A549 (cell line): ENCODE data around the gene QSOX1. TPM values are rescaled to one million over a fixed set of nuclear protein-coding genes. Genes with fewer than 3 reads are reported as not detected.

Experiments
- ATAC-seq, 2 experiments: fragments of 200-7000 bp in 1 of 2; fragments of >200 bp in 1 of 2; cut with Nextera tagmentation in 1 of 2; cut with Tn5 transposase in 1 of 2; 3 replicates each; pipeline versions ENCODE4 v1.8.0 to v1.9.1; 2018 to 2020; ENCODE audit warnings: mild to moderate bottlenecking in 1 of 2, moderate library complexity in 1 of 2
- CTCF ChIA-PET: fragments of 300-600 bp; sonication (Branson Sonifier 250); formaldehyde crosslinking; extraction: SDS; loops from one replicate; lab custom pipeline; 2021; ENCODE audit warnings: antibody characterized with exemption, inconsistent platforms; lab: Yijun Ruan, JAX
- POLR2A ChIA-PET: fragments of 350-600 bp; formaldehyde crosslinking; extraction: SDS; loops from one replicate; lab custom pipeline; 2021; ENCODE audit warnings: antibody characterized with exemption, inconsistent platforms; lab: Yijun Ruan, JAX
- DNase-seq, 2 experiments: peaks; one replicate each; pipeline versions ENCODE4 v3.0.0 to v3.0.0-alpha.2; 2011 to 2016; ENCODE audit warnings: low read depth in 1 of 2, low spot score in 1 of 2
- FAIRE-seq: peaks from 2 replicates; lab custom pipeline; 2011; peaks lifted over from hg19 to GRCh38; lab: Jason Lieb, UNC
- H3K27ac ChIP-seq, 2 experiments: fragments of >200 bp; sonication (Bioruptor Twin); formaldehyde crosslinking; 3 replicates each; pipeline ENCODE4 v1.5.1; 2016 to 2017
- H3K4me1 ChIP-seq: fragments of >200 bp; sonication (Bioruptor Twin); formaldehyde crosslinking; 3 replicates; pipeline ENCODE4 v1.6.1; 2016
- H3K4me2 ChIP-seq: fragments of >200 bp; sonication (Bioruptor Twin); formaldehyde crosslinking; 3 replicates; pipeline ENCODE4 v1.6.1; 2016
- H3K4me3 ChIP-seq: fragments of >200 bp; sonication (Bioruptor Twin); formaldehyde crosslinking; 3 replicates; pipeline ENCODE4 v1.5.1; 2016
- H3K9me3 ChIP-seq: fragments of >200 bp; sonication (Bioruptor Twin); formaldehyde crosslinking; 3 replicates; pipeline ENCODE4 v1.6.1; 2016
- ATOH8 ChIP-seq: fragments of 250-450 bp; sonication (Bioruptor Pico); IDR thresholded peaks from 2 replicates; pipeline ENCODE4 v1.5.0; 2020; ENCODE audit warnings: low read depth, mild to moderate bottlenecking, moderate library complexity
- BCL3 ChIP-seq: fragments of >200 bp; sonication (Bioruptor Twin); formaldehyde crosslinking; IDR thresholded peaks from 3 replicates; pipeline ENCODE4 v1.6.1; 2016
- BHLHE40 ChIP-seq: IDR thresholded peaks from 2 replicates; pipeline ENCODE4 v1.6.1; 2012; ENCODE audit warnings: low read depth, low read length, inconsistent platforms
- CBX8 ChIP-seq: fragments of 200-600 bp; sonication (generic); IDR thresholded peaks from 2 replicates; pipeline ENCODE4 v1.6.1; 2016
- EHF ChIP-seq: fragments of 250-450 bp; sonication (Bioruptor Pico); IDR thresholded peaks from 2 replicates; pipeline ENCODE4 v1.5.0; 2020; ENCODE audit warnings: mild to moderate bottlenecking
- EHMT2 ChIP-seq: fragments of 200-600 bp; sonication (generic); IDR thresholded peaks from 2 replicates; pipeline ENCODE4 v1.6.1; 2016; ENCODE audit warnings: antibody characterized with exemption, low read depth, mild to moderate bottlenecking, moderate library complexity
- ESRRA ChIP-seq: fragments of 150-350 bp; IDR thresholded peaks from 2 replicates; pipeline ENCODE4 v1.6.1; 2014; ENCODE audit warnings: mild to moderate bottlenecking, low read length, borderline replicate concordance
- GATA3 ChIP-seq: IDR thresholded peaks from 2 replicates; pipeline ENCODE4 v1.6.1; 2012; ENCODE audit warnings: borderline replicate concordance
- HEYL ChIP-seq: fragments of 250-450 bp; sonication (Bioruptor Pico); IDR thresholded peaks from 2 replicates; pipeline ENCODE4 v1.8.0; 2021; ENCODE audit warnings: mild to moderate bottlenecking, moderate library complexity
- HMGXB4 ChIP-seq: fragments of 250-450 bp; sonication (Bioruptor Pico); IDR thresholded peaks from 2 replicates; pipeline ENCODE4 v1.5.0; 2021; ENCODE audit warnings: mild to moderate bottlenecking, moderate library complexity, borderline replicate concordance
- HOXB13 ChIP-seq: fragments of 250-450 bp; sonication (Bioruptor Pico); IDR thresholded peaks from 2 replicates; pipeline ENCODE4 v1.5.0; 2020; ENCODE audit warnings: low read depth, mild to moderate bottlenecking, moderate library complexity
- JUN ChIP-seq, 2 experiments: fragments of >200 bp; sonication (Bioruptor Twin); formaldehyde crosslinking; IDR thresholded peaks; 2 replicates in 1 of 2; 3 replicates in 1 of 2; pipeline ENCODE4 v1.6.1; 2016 to 2017
- KDM1A ChIP-seq: fragments of 200-600 bp; sonication (generic); IDR thresholded peaks from 2 replicates; pipeline ENCODE4 v1.6.1; 2016; ENCODE audit warnings: low read depth, mild to moderate bottlenecking
- MAFK ChIP-seq: fragments of 450-650 bp; IDR thresholded peaks from 2 replicates; pipeline ENCODE4 v1.6.1; 2014; ENCODE audit not compliant: partially characterized antibody
- MAZ ChIP-seq: fragments of 150-350 bp; IDR thresholded peaks from 2 replicates; pipeline ENCODE4 v1.6.1; 2014; ENCODE audit warnings: antibody characterized with exemption, low read depth, low read length, borderline replicate concordance
- NPAS2 ChIP-seq: fragments of 250-450 bp; sonication (Bioruptor Pico); IDR thresholded peaks from 2 replicates; pipeline ENCODE4 v1.8.0; 2022; ENCODE audit warnings: mild to moderate bottlenecking, moderate library complexity, borderline replicate concordance
- POLR2AphosphoS2 ChIP-seq: conservative IDR thresholded peaks from 2 replicates; pipeline ENCODE4 v1.6.1; 2012; ENCODE audit warnings: low read length, improper control_type of control experiment, inconsistent platforms
- RARB ChIP-seq: fragments of 250-450 bp; sonication (Bioruptor Pico); IDR thresholded peaks from 2 replicates; pipeline ENCODE4 v1.8.0; 2021; ENCODE audit warnings: mild to moderate bottlenecking, moderate library complexity
- RCOR1 ChIP-seq: fragments of 150-350 bp; IDR thresholded peaks from 2 replicates; pipeline ENCODE4 v1.6.1; 2014; ENCODE audit warnings: antibody characterized with exemption, low read length, low read depth
- SREBF2 ChIP-seq: fragments of 450-650 bp; IDR thresholded peaks from 2 replicates; pipeline ENCODE4 v1.6.1; 2014; ENCODE audit warnings: mild to moderate bottlenecking, moderate library complexity
- TP53 ChIP-seq: fragments of 250-450 bp; sonication (Bioruptor Pico); IDR thresholded peaks from 2 replicates; pipeline ENCODE4 v1.5.0; 2021; ENCODE audit warnings: mild to moderate bottlenecking, moderate library complexity
- WGBS: methylation state at CpG from one replicate; pipeline ENCODE4 v1.1.6; 2017; ENCODE audit errors: missing lambda C conversion rate; 5-methylcytosine and 5-hydroxymethylcytosine counted together
- polyA plus RNA-seq, 4 experiments: library from polyadenylated mRNA; depleted of rRNA in 3 of 4; stranded (reverse); fragments of >200 nt; fragmentation: RNase III in 1 of 4; extraction: RNeasy Plus Mini Kit Qiagen cat#74134 plus additional on column Dnase treatment in 1 of 4; gene quantifications; 2 replicates in 3 of 4; 3 replicates in 1 of 4; pipeline ENCODE4 v1.2.3, GENCODE V29; 2011 to 2017

The QSOX1 gene
- polyA plus RNA-seq, 2 of the 4 experiments (the other 2 are of a cell fraction) = 43.8 to 60.2 TPM

- TF ChIP-seq BHLHE40 = no peak
- no peak for TF ChIP-seq MAFK
- no peak for TF ChIP-seq BCL3
- no peak for TF ChIP-seq EHMT2
- no peak for TF ChIP-seq HEYL (CRISPR knock-in tag)
- TF ChIP-seq ESRRA = no peak
- no peak for TF ChIP-seq KDM1A
- no peak for TF ChIP-seq NPAS2 (CRISPR knock-in tag)
- no peak for TF ChIP-seq MAZ
- no peak for TF ChIP-seq RCOR1
- TF ChIP-seq RARB (CRISPR knock-in tag) = no peak
- TF ChIP-seq GATA3 = no peak
- H3K4me2 ChIP-seq = no peak overlapping the region
- H3K4me3 ChIP-seq = no peak overlapping the region
- no peaks in the 10 kb centered on the region for H3K9me3 ChIP-seq
- no peak overlapping the region for H3K27ac ChIP-seq
- no peak for FAIRE-seq
- ChIA-PET POLR2A (no interaction called here), CTCF (interaction anchor here (1.0 to 2.9 kb wide), 5 partner anchors 9 to 73 kb away, joined by 3 to 10 read pairs (median 3); no protein-coding TSS in a partner anchor)
- 90% methylated on average over 4 of the region's 4 CpGs for WGBS
- ATAC-seq = no peak
- no peak for DNase-seq
- peaks cover 15% of the 10 kb centered on the region for H3K4me1 ChIP-seq
Measured at GRCh38 chr1:180114396-180114945, 40.2 kb upstream of the QSOX1 start.

- Histone ChIP-seq H3K27ac (peak overlapping the region; percentile 43 to 67; a peak in 5 of 6 replicates), H3K4me1 (peaks cover 15% of the 10 kb centered on the region), H3K4me2 (peak overlapping the region; percentile 41), H3K9me3 (no peaks in the 10 kb centered on the region), H3K4me3 (no peak overlapping the region)
- ChIA-PET CTCF (interaction anchor here (1.2 kb wide), 2 partner anchors 15 to 20 kb away, joined by 3 read pairs; no protein-coding TSS in a partner anchor), POLR2A (no interaction called here)
- ATAC-seq (peak; percentile 60 to 62; a peak in 5 of 6 replicates), DNase-seq (peak in 1 of 2 experiments; percentile 15), FAIRE-seq (no peak)
- WGBS = 84% methylated on average over 14 of the region's 14 CpGs
- TF ChIP-seq RARB (CRISPR knock-in tag) (no peak), JUN (IDR thresholded peaks at IDR 0.05) (no peak), CBX8 (no peak), HMGXB4 (CRISPR knock-in tag) (no peak), EHMT2 (no peak), SREBF2 (no peak), MAZ (no peak), POLR2AphosphoS2 (no peak), TP53 (CRISPR knock-in tag) (no peak), ATOH8 (CRISPR knock-in tag) (no peak), GATA3 (no peak), HOXB13 (CRISPR knock-in tag) (no peak), EHF (no peak)
Measured at GRCh38 chr1:180116964-180117763, 37.5 kb upstream of the QSOX1 start.
